Hepatocyte (in vitro differentiated cells): Measurements from ENCODE around the gene SAMD14.

Experiments used
- EZH2 ChIP-seq: fragments of 200-600 bp; sonication (generic); IDR thresholded peaks from 2 replicates; pipeline ENCODE4 v1.6.1; 2016; ENCODE audit warnings: antibody characterized with exemption, mild to moderate bottlenecking, borderline replicate concordance
- EZH2phosphoT487 ChIP-seq: fragments of 200-600 bp; sonication (generic); IDR thresholded peaks from one replicate; pipeline ENCODE4 v1.6.1; 2018; ENCODE audit warnings: antibody characterized with exemption, mild to moderate bottlenecking, low read depth, moderate library complexity; ENCODE audit not compliant: unreplicated experiment, severe bottlenecking
- TF ChIP-seq, protein P1 (sequence below): fragments of 200-600 bp; sonication (generic); IDR thresholded peaks from 2 replicates; pipeline ENCODE4 v1.5.1; 2016; ENCODE audit warnings: antibody characterized with exemption, mild to moderate bottlenecking; ENCODE audit not compliant: poor library complexity

DNA sequence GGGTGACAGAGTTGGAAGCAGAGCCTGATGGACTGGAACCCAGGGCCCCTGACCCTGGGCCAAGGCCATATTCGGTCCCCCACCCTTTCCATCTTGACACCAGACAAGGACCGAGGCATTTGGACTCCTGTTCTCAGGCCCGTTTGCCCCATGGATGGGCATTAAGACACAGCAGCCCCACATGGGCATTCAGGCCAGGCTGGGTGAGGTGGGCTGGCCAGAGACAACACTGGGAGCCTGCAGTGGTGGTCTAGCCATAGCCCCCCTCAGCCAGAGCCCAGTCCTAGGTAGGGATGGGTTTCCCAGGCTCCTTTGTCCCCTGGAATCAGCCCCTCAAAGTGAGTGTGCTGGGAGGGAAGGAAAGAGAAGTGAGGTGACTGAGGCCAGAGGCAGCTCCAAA, 33.2 kb downstream of the SAMD14 start:
- no peak for TF ChIP-seq EZH2phosphoT487
- TF ChIP-seq, protein P1, sequence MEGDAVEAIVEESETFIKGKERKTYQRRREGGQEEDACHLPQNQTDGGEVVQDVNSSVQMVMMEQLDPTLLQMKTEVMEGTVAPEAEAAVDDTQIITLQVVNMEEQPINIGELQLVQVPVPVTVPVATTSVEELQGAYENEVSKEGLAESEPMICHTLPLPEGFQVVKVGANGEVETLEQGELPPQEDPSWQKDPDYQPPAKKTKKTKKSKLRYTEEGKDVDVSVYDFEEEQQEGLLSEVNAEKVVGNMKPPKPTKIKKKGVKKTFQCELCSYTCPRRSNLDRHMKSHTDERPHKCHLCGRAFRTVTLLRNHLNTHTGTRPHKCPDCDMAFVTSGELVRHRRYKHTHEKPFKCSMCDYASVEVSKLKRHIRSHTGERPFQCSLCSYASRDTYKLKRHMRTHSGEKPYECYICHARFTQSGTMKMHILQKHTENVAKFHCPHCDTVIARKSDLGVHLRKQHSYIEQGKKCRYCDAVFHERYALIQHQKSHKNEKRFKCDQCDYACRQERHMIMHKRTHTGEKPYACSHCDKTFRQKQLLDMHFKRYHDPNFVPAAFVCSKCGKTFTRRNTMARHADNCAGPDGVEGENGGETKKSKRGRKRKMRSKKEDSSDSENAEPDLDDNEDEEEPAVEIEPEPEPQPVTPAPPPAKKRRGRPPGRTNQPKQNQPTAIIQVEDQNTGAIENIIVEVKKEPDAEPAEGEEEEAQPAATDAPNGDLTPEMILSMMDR: no peak
- TF ChIP-seq EZH2: no peak
